K562 (cell line): ENCODE results near the gene FSTL4. TPM values are rescaled to one million over a fixed set of nuclear protein-coding genes. Genes with fewer than 3 reads are reported as not detected.
A peak's percentile ranks its signal among the peaks of the same experiment; 100 is the strongest.

Source experiments
- ATAC-seq: fragments of 200-7000 bp; cut with Tn5 transposase; 3 replicates; pipeline ENCODE4 v1.9.1; 2020; ENCODE audit warnings: moderate library complexity
- BruUV-seq: library from RNA; stranded (reverse); fragments of 400-500 nt; replicated peaks from 2 replicates; lab custom pipeline; 2021; lab: Mats Ljungman, UMichigan
- CTCF ChIA-PET: fragments of 300-600 bp; formaldehyde crosslinking; extraction: SDS; loops from one replicate; lab custom pipeline; 2021; ENCODE audit warnings: low intra/inter-chr PET ratio; lab: Yijun Ruan, JAX
- POLR2A ChIA-PET: fragments of 300-600, 350-650 bp; sonication (Branson Sonifier 250); formaldehyde crosslinking; extraction: SDS; loops from one replicate; lab custom pipeline; 2021; ENCODE audit warnings: antibody characterized with exemption, inconsistent platforms; lab: Yijun Ruan, JAX
- DNase-seq, 4 experiments: peaks; one replicate each; pipeline versions ENCODE4 v3.0.0 to v3.0.0-alpha.2; 2011 to 2018; ENCODE audit warnings: low spot score in 3 of 4, mixed read lengths in 3 of 4; ENCODE audit errors: extremely low read depth in 1 of 4
- FAIRE-seq: peaks from 2 replicates; lab custom pipeline; 2011; peaks lifted over from hg19 to GRCh38; lab: Jason Lieb, UNC
- H2AFZ ChIP-seq: 2 replicates; pipeline ENCODE4 v1.6.0; 2011; ENCODE audit warnings: low read depth, low read length, control low read depth, inconsistent platforms
- H3K27ac ChIP-seq: fragments of 200-600 bp; 3 replicates; pipeline ENCODE4 v1.8.0; 2011; ENCODE audit warnings: low read depth, mild to moderate bottlenecking, control low read depth, inconsistent platforms, low read length, moderate library complexity, mixed read lengths; ENCODE audit errors: extremely low read depth
- H3K27me3 ChIP-seq, 2 experiments: fragments of 300-600 bp in 1 of 2; 2 replicates in 1 of 2; 3 replicates in 1 of 2; pipeline versions ENCODE4 v1.6.0 to v1.8.0; 2011; ENCODE audit warnings: inconsistent platforms in 2 of 2, low read length in 2 of 2, mild to moderate bottlenecking in 1 of 2, mixed read lengths in 1 of 2, moderate library complexity in 1 of 2; ENCODE audit not compliant: control insufficient read depth in 2 of 2, insufficient read depth in 2 of 2
- H3K36me3 ChIP-seq: fragments of 300-600 bp; 3 replicates; pipeline ENCODE4 v1.8.0; 2011; ENCODE audit warnings: mild to moderate bottlenecking, low read length, inconsistent platforms; ENCODE audit not compliant: control insufficient read depth, insufficient read depth
- H3K4me1 ChIP-seq, 2 experiments: fragments of 200-600 bp in 1 of 2; replicated peaks in 1 of 2; 2 replicates in 1 of 2; 3 replicates in 1 of 2; pipeline versions ENCODE4 v1.5.1 to v1.8.0; 2011; ENCODE audit warnings: inconsistent platforms in 2 of 2, low read length in 2 of 2, mild to moderate bottlenecking in 1 of 2, mixed read lengths in 1 of 2, moderate library complexity in 1 of 2; ENCODE audit not compliant: control insufficient read depth in 2 of 2, insufficient read depth in 2 of 2
- H3K4me2 ChIP-seq: 2 replicates; pipeline ENCODE4 v1.6.1; 2011; ENCODE audit warnings: low read length, control low read depth, inconsistent platforms, mixed read lengths; ENCODE audit not compliant: insufficient read depth
- H3K4me3 ChIP-seq: fragments of 200-600 bp; sonication (generic), shearing (Covaris generic); 2 replicates; pipeline ENCODE4 v1.5.1; 2016; ENCODE audit warnings: control low read depth, inconsistent platforms
- H3K79me2 ChIP-seq: fragments of 200-600 bp; 3 replicates; pipeline ENCODE4 v1.8.0; 2011; ENCODE audit warnings: low read length, inconsistent platforms; ENCODE audit not compliant: control insufficient read depth, insufficient read depth
- H3K9ac ChIP-seq, 2 experiments: 2 replicates each; pipeline versions ENCODE4 v1.6.0 to v1.6.1; 2011; ENCODE audit warnings: low read depth in 2 of 2, low read length in 2 of 2, control low read depth in 1 of 2, inconsistent platforms in 1 of 2, mild to moderate bottlenecking in 1 of 2, mixed read lengths in 1 of 2; ENCODE audit not compliant: insufficient read depth in 1 of 2
- H3K9me1 ChIP-seq: one replicate; pipeline ENCODE4 v1.6.0; 2011; ENCODE audit warnings: inconsistent platforms, mild to moderate bottlenecking, low read length, moderate library complexity; ENCODE audit not compliant: control insufficient read depth, insufficient read depth
- H3K9me3 ChIP-seq: replicated peaks from 2 replicates; pipeline ENCODE4 v1.5.1; 2011; ENCODE audit warnings: low read depth, low read length, inconsistent platforms; ENCODE audit not compliant: control insufficient read depth, insufficient read depth
- H4K20me1 ChIP-seq: replicated peaks from 2 replicates; pipeline ENCODE4 v1.6.1; 2011; ENCODE audit warnings: low read length, inconsistent platforms, mixed read lengths; ENCODE audit not compliant: control insufficient read depth, insufficient read depth
- ARID2 ChIP-seq: fragments of 450-650 bp; IDR thresholded peaks from 2 replicates; pipeline ENCODE4 v1.6.1; 2017; ENCODE audit warnings: antibody characterized with exemption, mild to moderate bottlenecking
- ATF6 ChIP-seq: sonication (generic); formaldehyde crosslinking; IDR thresholded peaks from 2 replicates; pipeline ENCODE4 v1.4.0; 2020; ENCODE audit warnings: mild to moderate bottlenecking, missing genetic modification reagents
- BCOR ChIP-seq: fragments of 450-650 bp; IDR thresholded peaks from 2 replicates; pipeline ENCODE4 v1.6.1; 2016
- BRD4 ChIP-seq: fragments of 200-600 bp; sonication (generic); IDR thresholded peaks from 2 replicates; pipeline ENCODE4 v1.6.1; 2017; ENCODE audit warnings: inconsistent platforms
- CBX1 ChIP-seq: sonication (generic); IDR thresholded peaks from 2 replicates; pipeline ENCODE4 v1.6.1; 2016; ENCODE audit warnings: antibody characterized with exemption, low read depth, mild to moderate bottlenecking
- CTCF ChIP-seq, 3 experiments: IDR thresholded peaks in 2 of 3; conservative IDR thresholded peaks in 1 of 3; 2 replicates each; pipeline ENCODE4 v1.5.1; 2011 to 2012; ENCODE audit warnings: low read length in 3 of 3, mild to moderate bottlenecking in 3 of 3, control low read depth in 2 of 3, improper control_type of control experiment in 1 of 3, inconsistent platforms in 1 of 3, low read depth in 1 of 3, mixed read lengths in 1 of 3, moderate library complexity in 1 of 3; ENCODE audit not compliant: insufficient read depth in 2 of 3
- ETS2 ChIP-seq: IDR thresholded peaks from 2 replicates; pipeline ENCODE4 v1.6.1; 2016; ENCODE audit warnings: borderline replicate concordance, missing genetic modification characterization, mild to moderate bottlenecking, moderate library complexity, missing compliant biosample characterization; ENCODE audit not compliant: poor library complexity, severe bottlenecking
- RAD21 ChIP-seq, 2 experiments: fragments of 250-450 bp in 1 of 2; fragments of 450-650 bp in 1 of 2; sonication (Bioruptor Pico) in 1 of 2; formaldehyde crosslinking in 1 of 2; IDR thresholded peaks in 1 of 2; conservative IDR thresholded peaks in 1 of 2; 2 replicates each; pipeline versions ENCODE4 v1.4.0 to v1.8.0; 2020 to 2022; ENCODE audit warnings: mild to moderate bottlenecking in 2 of 2, moderate library complexity in 1 of 2
- TFAM ChIP-seq: fragments of 250-450 bp; sonication (Bioruptor Pico); conservative IDR thresholded peaks from 2 replicates; pipeline ENCODE4 v1.5.0; 2021; ENCODE audit warnings: mild to moderate bottlenecking, moderate library complexity
- ZNF239 ChIP-seq: fragments of 250-450 bp; sonication (Bioruptor Pico); IDR thresholded peaks from 2 replicates; pipeline ENCODE4 v1.4.0; 2020; ENCODE audit warnings: mild to moderate bottlenecking
- ZNF311 ChIP-seq: fragments of 250-450 bp; sonication (Bioruptor Pico); IDR thresholded peaks from 2 replicates; pipeline ENCODE4 v1.4.0; 2020; ENCODE audit warnings: mild to moderate bottlenecking, moderate library complexity
- ZNF830 ChIP-seq: fragments of 250-450 bp; sonication (Bioruptor Pico); IDR thresholded peaks from 2 replicates; pipeline ENCODE4 v1.5.0; 2021; ENCODE audit warnings: mild to moderate bottlenecking
- ZSCAN29 ChIP-seq: fragments of 450-650 bp; IDR thresholded peaks from 2 replicates; pipeline ENCODE4 v1.6.1; 2017
- WGBS: fragments of 100-300 bp; shearing (Covaris generic); methylation state at CpG from one replicate; pipeline ENCODE4 v1.1.6; 2016; ENCODE audit warnings: low coverage, mixed read lengths; ENCODE audit not compliant: insufficient coverage; ENCODE audit errors: missing lambda C conversion rate; 5-methylcytosine and 5-hydroxymethylcytosine counted together
- in situ Hi-C: fragments of 300-500 bp; cut with MboI; formaldehyde crosslinking; loops from 4 replicates; pipeline ENCODE4 v1.15.0; 2018; ENCODE audit warnings: inconsistent platforms, mixed read lengths
- intact Hi-C: fragments of 100-400 bp; cut with micrococcal nuclease; formaldehyde crosslinking; loops from 2 replicates; pipeline ENCODE4 v1.14.2; 2022
- polyA plus RNA-seq, 8 experiments: library from polyadenylated mRNA; depleted of rRNA in 4 of 8; stranded (reverse) in 5 of 8; unstranded in 3 of 8; fragments of >200 nt; fragmentation: Nextera tagmentation in 2 of 8; fragmentation: Illumina TruSeq in 1 of 8; extraction: Ambion mirVana in 2 of 8; extraction: Trizol in 1 of 8; gene quantifications; 2 replicates each; pipeline versions ENCODE4 v1.2.1 to v1.2.3, GENCODE V29; 2011 to 2014; ENCODE audit warnings: inconsistent platforms in 1 of 8, missing spikeins in 1 of 8
- total RNA-seq, 7 experiments: library from RNA; depleted of rRNA in 6 of 7; stranded (reverse); fragments of >200 nt in 6 of 7; fragmentation: Illumina TruSeq in 2 of 7; extraction: Trizol in 2 of 7; gene quantifications; 2 replicates each; pipeline versions ENCODE4 v1.2.1 to v1.2.3, GENCODE V29; 2011 to 2021; ENCODE audit warnings: low replicate concordance in 1 of 7
- TF ChIP-seq, protein P1 (sequence below): fragments of 450-650 bp; conservative IDR thresholded peaks from 2 replicates; pipeline ENCODE4 v1.6.1; 2016; ENCODE audit warnings: missing genetic modification characterization, low read depth, mild to moderate bottlenecking, control low read depth, missing compliant biosample characterization
- TF ChIP-seq, protein P2 (sequence below): fragments of 250-450 bp; sonication (Bioruptor Pico); IDR thresholded peaks from 2 replicates; pipeline ENCODE4 v1.8.0; 2022; ENCODE audit warnings: inconsistent platforms

FSTL4 gene
- total and polyA plus RNA-seq, 9 of the 15 experiments (the other 6 are each of a cell fraction or from before 2014, with no cell fraction given): 0.08 to 0.18 (median 0.10) TPM; not detected in 5

DNA sequence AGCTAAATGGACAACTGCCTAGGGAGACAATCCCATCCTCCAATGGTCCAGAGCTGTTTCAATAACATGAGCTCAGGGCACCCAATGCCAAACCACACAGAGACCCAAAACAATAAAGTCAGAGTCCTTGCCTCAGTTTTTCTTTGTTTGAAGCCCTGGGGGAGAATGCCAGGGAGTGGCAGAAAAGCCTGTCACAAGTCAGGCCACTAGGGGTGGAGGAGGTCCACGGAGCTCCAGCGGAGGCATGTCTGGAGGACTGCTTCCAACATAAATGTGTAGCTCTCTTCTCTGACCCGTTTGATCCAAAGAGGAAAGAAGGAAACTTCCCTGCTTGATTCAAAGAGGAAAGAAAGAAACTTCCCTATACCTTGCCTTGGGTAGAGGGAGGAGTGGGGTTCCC, 385.3 kb downstream of the FSTL4 start:
- BruUV-seq: no TSS peak
- H3K27me3 ChIP-seq: peaks cover 6 to 35% of the 10 kb centered on the region in 2 experiments; a peak in 4 of 5 replicates
- H3K9ac ChIP-seq: no peak overlapping the region
- H3K9me1 ChIP-seq: no peaks in the 10 kb centered on the region
- peak; percentile 77 for ATAC-seq
- H3K36me3 ChIP-seq: no peaks in the 10 kb centered on the region
- WGBS: 5% methylated on average over 3 of the region's 3 CpGs
- TF ChIP-seq ZNF311 (CRISPR knock-in tag): no peak
- no peak for TF ChIP-seq CBX1
- no peak for TF ChIP-seq ZNF830
- peak in 1 of 2 experiments; percentile 15; a peak in 1 of 4 replicates for TF ChIP-seq RAD21 (CRISPR knock-in tag; conservative IDR thresholded peaks at IDR 0.05 in 1 of 2, IDR thresholded peaks at IDR 0.05 in 1 of 2)
- TF ChIP-seq BCOR: no peak
- TF ChIP-seq ZNF239 (CRISPR knock-in tag): no peak
- no peak for TF ChIP-seq BRD4
- TF ChIP-seq ZSCAN29: no peak
- TF ChIP-seq ATF6: no peak
- no peak for TF ChIP-seq ARID2
- no peak for TF ChIP-seq ETS2 (tag)
- TF ChIP-seq, protein P1, sequence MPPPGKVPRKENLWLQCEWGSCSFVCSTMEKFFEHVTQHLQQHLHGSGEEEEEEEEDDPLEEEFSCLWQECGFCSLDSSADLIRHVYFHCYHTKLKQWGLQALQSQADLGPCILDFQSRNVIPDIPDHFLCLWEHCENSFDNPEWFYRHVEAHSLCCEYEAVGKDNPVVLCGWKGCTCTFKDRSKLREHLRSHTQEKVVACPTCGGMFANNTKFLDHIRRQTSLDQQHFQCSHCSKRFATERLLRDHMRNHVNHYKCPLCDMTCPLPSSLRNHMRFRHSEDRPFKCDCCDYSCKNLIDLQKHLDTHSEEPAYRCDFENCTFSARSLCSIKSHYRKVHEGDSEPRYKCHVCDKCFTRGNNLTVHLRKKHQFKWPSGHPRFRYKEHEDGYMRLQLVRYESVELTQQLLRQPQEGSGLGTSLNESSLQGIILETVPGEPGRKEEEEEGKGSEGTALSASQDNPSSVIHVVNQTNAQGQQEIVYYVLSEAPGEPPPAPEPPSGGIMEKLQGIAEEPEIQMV (tag): no peak
- TF ChIP-seq, protein P2, sequence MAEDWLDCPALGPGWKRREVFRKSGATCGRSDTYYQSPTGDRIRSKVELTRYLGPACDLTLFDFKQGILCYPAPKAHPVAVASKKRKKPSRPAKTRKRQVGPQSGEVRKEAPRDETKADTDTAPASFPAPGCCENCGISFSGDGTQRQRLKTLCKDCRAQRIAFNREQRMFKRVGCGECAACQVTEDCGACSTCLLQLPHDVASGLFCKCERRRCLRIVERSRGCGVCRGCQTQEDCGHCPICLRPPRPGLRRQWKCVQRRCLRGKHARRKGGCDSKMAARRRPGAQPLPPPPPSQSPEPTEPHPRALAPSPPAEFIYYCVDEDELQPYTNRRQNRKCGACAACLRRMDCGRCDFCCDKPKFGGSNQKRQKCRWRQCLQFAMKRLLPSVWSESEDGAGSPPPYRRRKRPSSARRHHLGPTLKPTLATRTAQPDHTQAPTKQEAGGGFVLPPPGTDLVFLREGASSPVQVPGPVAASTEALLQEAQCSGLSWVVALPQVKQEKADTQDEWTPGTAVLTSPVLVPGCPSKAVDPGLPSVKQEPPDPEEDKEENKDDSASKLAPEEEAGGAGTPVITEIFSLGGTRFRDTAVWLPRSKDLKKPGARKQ (CRISPR knock-in tag): no peak
- TF ChIP-seq TFAM (CRISPR knock-in tag): no peak
- TF ChIP-seq CTCF (IDR thresholded peaks at IDR 0.05 in 2 of 3, conservative IDR thresholded peaks at IDR 0.05 in 1 of 3; ENCODE audit: insufficient read depth in 2 of 3, low read depth in 1 of 3, low read length in 3 of 3): peak; percentile 34 to 43 (median 42); a peak in 4 of 6 replicates
- H3K79me2 ChIP-seq: no peaks in the 10 kb centered on the region
- DNase-seq: peak in 1 of 4 experiments; percentile 33
- no peak overlapping the region for H3K4me2 ChIP-seq
- H3K4me3 ChIP-seq: no peak overlapping the region
- intact Hi-C loops (no loop called here), in situ Hi-C loops (no loop called here)
- 0 out of 5 replicates have a peak, but pooled peaks cover 0 to 2% of the 10 kb centered on the region in 2 experiments for H3K4me1 ChIP-seq
- no peaks in the 10 kb centered on the region for H3K9me3 ChIP-seq
- H3K27ac ChIP-seq: no peak overlapping the region
- peak overlapping the region; percentile 48; the same call in 1 of the 2 replicates for H2AFZ ChIP-seq
- H4K20me1 ChIP-seq: no peaks in the 10 kb centered on the region
- ChIA-PET POLR2A (interaction anchor here (0.8 to 4.3 kb wide), 4 partner anchors 9 to 18 kb away, joined by 3 to 27 read pairs (median 4); no protein-coding TSS in a partner anchor), CTCF (no interaction called here)
- FAIRE-seq: peak; percentile 29
